ENCODE results near the gene ENPP5.

DNA sequence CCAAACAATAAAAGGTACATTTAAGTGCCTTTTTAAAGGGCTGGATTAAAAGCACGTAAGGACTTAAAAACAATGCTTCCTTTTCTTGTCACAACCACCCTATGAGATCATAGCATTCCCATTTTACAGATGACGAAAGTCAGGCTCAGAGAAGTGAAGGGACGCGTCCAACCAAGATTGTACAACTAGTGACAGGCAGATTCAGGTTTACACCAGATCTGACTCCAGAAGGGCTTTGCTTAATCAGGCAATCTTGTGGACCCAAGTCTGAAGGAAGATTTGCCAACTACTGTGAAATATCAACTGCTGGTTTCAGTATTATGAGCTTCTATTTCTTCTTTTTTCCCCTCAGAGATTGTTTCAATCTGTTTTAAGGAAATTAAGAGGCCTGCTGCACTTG lies 40.1 kb downstream of the ENPP5 start:
- TF ChIP-seq, protein P1, sequence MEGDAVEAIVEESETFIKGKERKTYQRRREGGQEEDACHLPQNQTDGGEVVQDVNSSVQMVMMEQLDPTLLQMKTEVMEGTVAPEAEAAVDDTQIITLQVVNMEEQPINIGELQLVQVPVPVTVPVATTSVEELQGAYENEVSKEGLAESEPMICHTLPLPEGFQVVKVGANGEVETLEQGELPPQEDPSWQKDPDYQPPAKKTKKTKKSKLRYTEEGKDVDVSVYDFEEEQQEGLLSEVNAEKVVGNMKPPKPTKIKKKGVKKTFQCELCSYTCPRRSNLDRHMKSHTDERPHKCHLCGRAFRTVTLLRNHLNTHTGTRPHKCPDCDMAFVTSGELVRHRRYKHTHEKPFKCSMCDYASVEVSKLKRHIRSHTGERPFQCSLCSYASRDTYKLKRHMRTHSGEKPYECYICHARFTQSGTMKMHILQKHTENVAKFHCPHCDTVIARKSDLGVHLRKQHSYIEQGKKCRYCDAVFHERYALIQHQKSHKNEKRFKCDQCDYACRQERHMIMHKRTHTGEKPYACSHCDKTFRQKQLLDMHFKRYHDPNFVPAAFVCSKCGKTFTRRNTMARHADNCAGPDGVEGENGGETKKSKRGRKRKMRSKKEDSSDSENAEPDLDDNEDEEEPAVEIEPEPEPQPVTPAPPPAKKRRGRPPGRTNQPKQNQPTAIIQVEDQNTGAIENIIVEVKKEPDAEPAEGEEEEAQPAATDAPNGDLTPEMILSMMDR (IDR thresholded peaks at IDR 0.05): no peak
- no peak for TF ChIP-seq POLR2A (IDR thresholded peaks at IDR 0.05)

All from uterus (tissue), 2 donors.